Measurements from ENCODE around the gene PHKB. TPM values are rescaled to one million over a fixed set of nuclear protein-coding genes. Genes with fewer than 3 reads are reported as not detected.

Gene PHKB
- total and polyA plus RNA-seq, 2 donors (not counting 3 experiments of a cell fraction or from before 2014, with no cell fraction given): 30.1 to 61.0 TPM

GRCh38 chr16:47728205-47728604 is 267.1 kb downstream of the PHKB start:
- peak; percentile 6 for DNase-seq (ENCODE audit: low read depth, low spot score)
- dilution Hi-C loops (cut with MboI; ENCODE audit: extremely low pct_ligation_motif_present, low sequenced_read_pairs) (no loop called here), intact Hi-C loops (cut with micrococcal nuclease) (no loop called here)
- Histone ChIP-seq H3K9me1 (replicated peaks; ENCODE audit: control insufficient read depth, extremely low read depth, insufficient read depth, low read length) (no peaks in the 10 kb centered on the region), H3K4me1 (ENCODE audit: control insufficient read depth, extremely low read depth, insufficient read depth, low read length) (peaks cover 10% of the 10 kb centered on the region), H3K9ac (replicated peaks; ENCODE audit: extremely low read depth, insufficient read depth, low read length) (no peak overlapping the region), H3K4me2 (ENCODE audit: insufficient read depth, low read length) (no peak overlapping the region), H3K36me3 (ENCODE audit: control insufficient read depth in 2 of 2, extremely low read depth in 1 of 2, insufficient read depth in 2 of 2, low read length in 2 of 2) (no peaks in the 10 kb centered on the region), H3K9me3 (replicated peaks; ENCODE audit: control insufficient read depth, insufficient read depth, low read length) (no peaks in the 10 kb centered on the region), H3K27me3 (ENCODE audit: control insufficient read depth in 2 of 2, insufficient read depth in 2 of 2, low read length in 2 of 2) (no peaks in the 10 kb centered on the region), H3K27ac (ENCODE audit: insufficient read depth, low read depth, low read length) (no peak overlapping the region), H3K79me2 (ENCODE audit: control insufficient read depth, insufficient read depth, low read length) (no peaks in the 10 kb centered on the region), H4K20me1 (replicated peaks; ENCODE audit: control insufficient read depth, extremely low read depth, insufficient read depth, low read length) (no peaks in the 10 kb centered on the region), H3K4me3 (replicated peaks in 1 of 3; ENCODE audit: insufficient read depth in 1 of 3, low read depth in 1 of 3, low read length in 3 of 3) (no peak overlapping the region), H2AFZ (ENCODE audit: low read depth, low read length) (no peak overlapping the region)
- ChIA-PET POLR2A (no interaction called here), CTCF (interaction anchor here (2.0 kb wide), 1 partner anchor 18 kb away, joined by 4 read pairs; no protein-coding TSS in a partner anchor)
- peak; percentile 52 for FAIRE-seq
- TF ChIP-seq MYC (IDR thresholded peaks at IDR 0.05; ENCODE audit: low read depth, low read length) (no peak), FOS (IDR thresholded peaks at IDR 0.05; ENCODE audit: borderline replicate concordance, insufficient read depth, low read length) (no peak), MAX (IDR thresholded peaks at IDR 0.05; ENCODE audit: insufficient read depth, insufficient read length) (no peak), GATA2 (IDR thresholded peaks at IDR 0.05; ENCODE audit: insufficient read depth, insufficient read length, low read depth, low read length) (no peak), EZH2 (IDR thresholded peaks at IDR 0.05; ENCODE audit: borderline replicate concordance, low read depth, low read length, severe bottlenecking) (no peak), POLR2AphosphoS5 (IDR thresholded peaks at IDR 0.05; ENCODE audit: insufficient read depth, low read depth, low read length) (no peak), POLR2A (IDR thresholded peaks at IDR 0.05; ENCODE audit: low read depth, low read length) (no peak), CTCF (IDR thresholded peaks at IDR 0.05; ENCODE audit: extremely low read depth in 1 of 2, insufficient read depth in 1 of 2, low read depth in 1 of 2, low read length in 2 of 2) (no peak), JUN (IDR thresholded peaks at IDR 0.05; ENCODE audit: borderline replicate concordance, insufficient read depth, insufficient read length, low read depth) (no peak)
- no TSS peak for BruUV-seq (replicated peaks)

Data from endothelial cell of umbilical vein (primary cell).